ENCODE measurements around the gene MIPOL1. TPM values are rescaled to one million over a fixed set of nuclear protein-coding genes. Genes with fewer than 3 reads are reported as not detected.
"Not testable (repeated sequence)": the region's sequence is repeated elsewhere in the genome, so short reads cannot be mapped to it uniquely, and the experiment has no call there.

The MIPOL1 gene
- total and polyA plus RNA-seq, 2 donors (not counting 3 experiments of a cell fraction or from before 2014, with no cell fraction given), result 3.4 to 33.5 TPM

DNA sequence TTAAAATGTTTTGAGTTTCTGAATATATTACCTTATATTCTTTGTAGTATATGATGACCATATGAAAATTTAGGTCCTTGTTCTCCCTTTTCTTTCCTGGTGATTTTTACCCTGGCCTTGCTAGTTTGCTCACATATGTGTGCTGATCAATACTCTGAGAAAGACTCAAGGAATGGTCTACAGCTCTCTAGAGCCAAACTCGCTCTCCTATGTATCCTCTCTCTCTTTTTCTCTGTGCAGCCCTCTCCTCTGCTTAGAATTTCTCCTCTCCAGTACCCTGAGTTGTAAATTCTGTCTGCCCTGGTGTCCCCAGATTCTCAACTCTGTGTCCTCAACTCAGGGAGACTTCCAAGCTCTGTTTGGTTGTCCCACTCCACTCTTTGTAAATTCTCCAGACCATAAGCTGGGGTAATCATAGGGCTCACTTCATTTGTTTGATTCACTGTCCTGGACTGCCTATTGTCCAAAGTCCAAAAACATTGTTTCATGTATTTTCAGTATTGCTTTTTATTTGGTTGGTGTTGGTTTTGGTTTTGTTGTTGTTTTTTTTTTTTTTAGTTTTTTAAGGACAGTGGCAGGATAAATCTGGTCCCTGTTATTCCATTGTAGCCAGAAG is 356.3 kb downstream of the MIPOL1 start:
- DNase-seq (ENCODE audit: low read depth, low spot score), result no peak
- dilution Hi-C loops (cut with MboI; ENCODE audit: extremely low pct_ligation_motif_present, low sequenced_read_pairs) (no loop called here), intact Hi-C loops (cut with micrococcal nuclease) (no loop called here)
- BruUV-seq (replicated peaks), result no TSS peak
- Histone ChIP-seq H3K4me2 (ENCODE audit: insufficient read depth, low read length) (no peak overlapping the region), H3K4me1 (ENCODE audit: control insufficient read depth, extremely low read depth, insufficient read depth, low read length) (no peaks in the 10 kb centered on the region), H3K79me2 (ENCODE audit: control insufficient read depth, insufficient read depth, low read length) (no peaks in the 10 kb centered on the region), H3K9me3 (replicated peaks; ENCODE audit: control insufficient read depth, insufficient read depth, low read length) (no peaks in the 10 kb centered on the region), H3K27ac (ENCODE audit: insufficient read depth, low read depth, low read length) (no peak overlapping the region), H3K9ac (replicated peaks; ENCODE audit: extremely low read depth, insufficient read depth, low read length) (no peak overlapping the region), H4K20me1 (replicated peaks; ENCODE audit: control insufficient read depth, extremely low read depth, insufficient read depth, low read length) (no peaks in the 10 kb centered on the region), H3K4me3 (replicated peaks in 1 of 3; ENCODE audit: insufficient read depth in 1 of 3, low read depth in 1 of 3, low read length in 3 of 3) (no peak overlapping the region), H3K9me1 (replicated peaks; ENCODE audit: control insufficient read depth, extremely low read depth, insufficient read depth, low read length) (no peaks in the 10 kb centered on the region), H3K27me3 (ENCODE audit: control insufficient read depth in 2 of 2, insufficient read depth in 2 of 2, low read length in 2 of 2) (no peaks in the 10 kb centered on the region), H3K36me3 (ENCODE audit: control insufficient read depth in 2 of 2, extremely low read depth in 1 of 2, insufficient read depth in 2 of 2, low read length in 2 of 2) (no peaks in the 10 kb centered on the region), H2AFZ (ENCODE audit: low read depth, low read length) (no peak overlapping the region)
- no peak for FAIRE-seq
- CTCF ChIA-PET, result no interaction called here
- TF ChIP-seq, protein P1, sequence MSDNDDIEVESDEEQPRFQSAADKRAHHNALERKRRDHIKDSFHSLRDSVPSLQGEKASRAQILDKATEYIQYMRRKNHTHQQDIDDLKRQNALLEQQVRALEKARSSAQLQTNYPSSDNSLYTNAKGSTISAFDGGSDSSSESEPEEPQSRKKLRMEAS (IDR thresholded peaks at IDR 0.05; ENCODE audit: insufficient read depth, insufficient read length), result no peak
- TF ChIP-seq, protein P2, sequence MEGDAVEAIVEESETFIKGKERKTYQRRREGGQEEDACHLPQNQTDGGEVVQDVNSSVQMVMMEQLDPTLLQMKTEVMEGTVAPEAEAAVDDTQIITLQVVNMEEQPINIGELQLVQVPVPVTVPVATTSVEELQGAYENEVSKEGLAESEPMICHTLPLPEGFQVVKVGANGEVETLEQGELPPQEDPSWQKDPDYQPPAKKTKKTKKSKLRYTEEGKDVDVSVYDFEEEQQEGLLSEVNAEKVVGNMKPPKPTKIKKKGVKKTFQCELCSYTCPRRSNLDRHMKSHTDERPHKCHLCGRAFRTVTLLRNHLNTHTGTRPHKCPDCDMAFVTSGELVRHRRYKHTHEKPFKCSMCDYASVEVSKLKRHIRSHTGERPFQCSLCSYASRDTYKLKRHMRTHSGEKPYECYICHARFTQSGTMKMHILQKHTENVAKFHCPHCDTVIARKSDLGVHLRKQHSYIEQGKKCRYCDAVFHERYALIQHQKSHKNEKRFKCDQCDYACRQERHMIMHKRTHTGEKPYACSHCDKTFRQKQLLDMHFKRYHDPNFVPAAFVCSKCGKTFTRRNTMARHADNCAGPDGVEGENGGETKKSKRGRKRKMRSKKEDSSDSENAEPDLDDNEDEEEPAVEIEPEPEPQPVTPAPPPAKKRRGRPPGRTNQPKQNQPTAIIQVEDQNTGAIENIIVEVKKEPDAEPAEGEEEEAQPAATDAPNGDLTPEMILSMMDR (IDR thresholded peaks at IDR 0.05; ENCODE audit: extremely low read depth in 1 of 2, insufficient read depth in 1 of 2, low read depth in 1 of 2, low read length in 2 of 2), result no peak
- TF ChIP-seq JUN (IDR thresholded peaks at IDR 0.05; ENCODE audit: borderline replicate concordance, insufficient read depth, insufficient read length, low read depth) (no peak), GATA2 (IDR thresholded peaks at IDR 0.05; ENCODE audit: insufficient read depth, insufficient read length, low read depth, low read length) (no peak), EZH2 (IDR thresholded peaks at IDR 0.05; ENCODE audit: borderline replicate concordance, low read depth, low read length, severe bottlenecking) (no peak), POLR2AphosphoS5 (IDR thresholded peaks at IDR 0.05; ENCODE audit: insufficient read depth, low read depth, low read length) (no peak), MYC (IDR thresholded peaks at IDR 0.05; ENCODE audit: low read depth, low read length) (no peak), POLR2A (IDR thresholded peaks at IDR 0.05; ENCODE audit: low read depth, low read length) (no peak), FOS (IDR thresholded peaks at IDR 0.05; ENCODE audit: borderline replicate concordance, insufficient read depth, low read length) (no peak)
- POLR2A ChIA-PET, result no interaction called here

DNA sequence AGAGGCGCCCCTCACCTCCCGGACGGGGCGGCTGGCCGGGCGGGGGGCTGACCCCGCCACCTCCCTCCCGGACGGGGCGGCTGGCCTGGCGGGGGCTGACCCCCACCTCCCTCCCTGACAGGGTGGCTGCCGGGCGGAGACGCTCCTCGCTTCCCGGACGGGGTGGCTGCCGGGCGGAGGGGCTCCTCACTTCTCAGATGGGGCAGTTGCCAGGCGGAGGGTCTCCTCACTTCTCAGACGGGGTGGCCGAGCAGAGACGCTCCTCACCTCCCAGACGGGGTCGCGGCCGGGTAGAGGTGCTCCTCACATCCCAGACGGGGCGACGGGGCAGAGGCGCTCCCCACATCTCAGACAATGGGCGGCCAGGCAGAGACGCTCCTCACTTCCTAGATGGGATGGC is 357.9 kb downstream of the MIPOL1 start:
- H3K9ac ChIP-seq (replicated peaks; ENCODE audit: extremely low read depth, insufficient read depth, low read length); H3K4me3 ChIP-seq (replicated peaks in 1 of 3; ENCODE audit: insufficient read depth in 1 of 3, low read depth in 1 of 3, low read length in 3 of 3); H3K79me2 ChIP-seq (ENCODE audit: control insufficient read depth, insufficient read depth, low read length); H3K9me3 ChIP-seq (replicated peaks; ENCODE audit: control insufficient read depth, insufficient read depth, low read length); FAIRE-seq; H3K4me2 ChIP-seq (ENCODE audit: insufficient read depth, low read length); H3K27ac ChIP-seq (ENCODE audit: insufficient read depth, low read depth, low read length); dilution Hi-C loops (cut with MboI; ENCODE audit: extremely low pct_ligation_motif_present, low sequenced_read_pairs); H3K4me1 ChIP-seq (ENCODE audit: control insufficient read depth, extremely low read depth, insufficient read depth, low read length); BruUV-seq (replicated peaks); intact Hi-C loops (cut with micrococcal nuclease); H4K20me1 ChIP-seq (replicated peaks; ENCODE audit: control insufficient read depth, extremely low read depth, insufficient read depth, low read length); H3K36me3 ChIP-seq (ENCODE audit: control insufficient read depth in 2 of 2, extremely low read depth in 1 of 2, insufficient read depth in 2 of 2, low read length in 2 of 2); DNase-seq (ENCODE audit: low read depth, low spot score); POLR2A ChIA-PET; H2AFZ ChIP-seq (ENCODE audit: low read depth, low read length); H3K27me3 ChIP-seq (ENCODE audit: control insufficient read depth in 2 of 2, insufficient read depth in 2 of 2, low read length in 2 of 2); CTCF ChIA-PET; H3K9me1 ChIP-seq (replicated peaks; ENCODE audit: control insufficient read depth, extremely low read depth, insufficient read depth, low read length): not testable (repeated sequence)
